Measurements from ENCODE around the gene SLC39A6.
"Not testable (repeated sequence)": the region's sequence is repeated elsewhere in the genome, so short reads cannot be mapped to it uniquely, and the experiment has no call there.

GRCh38 chr18:36092116-36092515, 37.0 kb downstream of the SLC39A6 start:
- TF ChIP-seq, protein P1, sequence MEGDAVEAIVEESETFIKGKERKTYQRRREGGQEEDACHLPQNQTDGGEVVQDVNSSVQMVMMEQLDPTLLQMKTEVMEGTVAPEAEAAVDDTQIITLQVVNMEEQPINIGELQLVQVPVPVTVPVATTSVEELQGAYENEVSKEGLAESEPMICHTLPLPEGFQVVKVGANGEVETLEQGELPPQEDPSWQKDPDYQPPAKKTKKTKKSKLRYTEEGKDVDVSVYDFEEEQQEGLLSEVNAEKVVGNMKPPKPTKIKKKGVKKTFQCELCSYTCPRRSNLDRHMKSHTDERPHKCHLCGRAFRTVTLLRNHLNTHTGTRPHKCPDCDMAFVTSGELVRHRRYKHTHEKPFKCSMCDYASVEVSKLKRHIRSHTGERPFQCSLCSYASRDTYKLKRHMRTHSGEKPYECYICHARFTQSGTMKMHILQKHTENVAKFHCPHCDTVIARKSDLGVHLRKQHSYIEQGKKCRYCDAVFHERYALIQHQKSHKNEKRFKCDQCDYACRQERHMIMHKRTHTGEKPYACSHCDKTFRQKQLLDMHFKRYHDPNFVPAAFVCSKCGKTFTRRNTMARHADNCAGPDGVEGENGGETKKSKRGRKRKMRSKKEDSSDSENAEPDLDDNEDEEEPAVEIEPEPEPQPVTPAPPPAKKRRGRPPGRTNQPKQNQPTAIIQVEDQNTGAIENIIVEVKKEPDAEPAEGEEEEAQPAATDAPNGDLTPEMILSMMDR (IDR thresholded peaks at IDR 0.05; ENCODE audit: extremely low read depth in 1 of 2, insufficient read depth in 1 of 2, low read depth in 1 of 2, low read length in 2 of 2): not testable (repeated sequence)
- not testable (repeated sequence) for TF ChIP-seq MAX (IDR thresholded peaks at IDR 0.05; ENCODE audit: insufficient read depth, insufficient read length); POLR2AphosphoS5 (IDR thresholded peaks at IDR 0.05; ENCODE audit: insufficient read depth, low read depth, low read length); POLR2A (IDR thresholded peaks at IDR 0.05; ENCODE audit: low read depth, low read length); GATA2 (IDR thresholded peaks at IDR 0.05; ENCODE audit: insufficient read depth, insufficient read length, low read depth, low read length); MYC (IDR thresholded peaks at IDR 0.05; ENCODE audit: low read depth, low read length)
